NCI-H524 treated with DMSO at 0.1 percent for 48 hours (cell line): Measurements from ENCODE around the gene FBXO30.

Experiments
- DNase-seq: peaks from one replicate; lab custom pipeline; 2025; lab: John Stamatoyannopoulos, UW

FBXO30 gene

DNA sequence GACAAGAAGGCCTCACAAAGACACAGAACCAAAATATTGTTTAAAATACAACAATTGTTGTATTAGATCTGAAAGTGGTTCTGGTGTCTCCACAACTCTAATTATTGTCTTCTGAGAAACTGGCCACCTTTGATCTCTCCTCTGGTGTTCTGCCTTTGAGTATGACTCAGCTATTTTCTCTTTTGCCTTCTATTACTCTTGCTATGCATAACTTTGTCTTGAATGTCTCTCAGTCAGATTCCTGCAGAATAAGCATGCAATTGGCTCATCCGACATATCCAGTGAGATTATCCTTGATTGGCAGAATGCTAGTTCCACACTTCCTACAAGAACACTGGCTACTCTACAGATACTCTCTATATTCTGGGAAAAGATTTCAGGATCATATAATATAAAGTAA, 65.0 kb downstream of the FBXO30 start:
- no peak for DNase-seq

DNA sequence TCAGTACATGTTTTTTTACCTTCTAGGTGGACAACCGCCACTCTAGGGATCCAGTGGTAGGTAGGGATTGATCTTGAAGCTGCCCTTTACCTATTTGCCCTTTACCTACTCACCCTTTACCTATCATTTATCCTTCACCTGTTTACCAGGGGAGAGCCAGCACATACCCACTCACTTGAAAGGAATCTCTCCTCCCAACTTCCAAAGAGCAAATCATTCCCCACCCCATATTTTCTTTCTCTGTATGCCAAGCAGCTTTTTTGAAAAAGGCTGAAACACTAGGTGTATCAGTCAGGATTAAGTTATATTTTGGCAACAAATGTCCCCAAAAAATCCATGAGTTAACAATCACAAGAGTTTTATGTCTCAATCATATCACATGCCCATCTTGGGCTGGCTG, 68.7 kb downstream of the FBXO30 start:
- DNase-seq, result no peak

- no peak for DNase-seq
Observed at GRCh38 chr6:145744619-145745018, 70.0 kb downstream of the FBXO30 start.
